Nephron (organoid): Measurements from ENCODE around the gene DLG1.

Experiments
- H3K27ac Mint-ChIP-seq, 3 experiments: 2 replicates each; pipeline ENCODE4 v1.8.0; 2020; ENCODE audit warnings: mixed read lengths in 3 of 3, mild to moderate bottlenecking in 2 of 3, moderate library complexity in 1 of 3
- H3K27me3 Mint-ChIP-seq: 2 replicates; pipeline ENCODE4 v1.8.0; 2021; ENCODE audit warnings: low read depth, mild to moderate bottlenecking, moderate library complexity, mixed read lengths
- H3K36me3 Mint-ChIP-seq: 2 replicates; pipeline ENCODE4 v1.8.0; 2020; ENCODE audit warnings: low read depth, mixed read lengths
- H3K4me1 Mint-ChIP-seq: 2 replicates; pipeline ENCODE4 v1.8.0; 2020; ENCODE audit warnings: mixed read lengths
- H3K4me3 Mint-ChIP-seq, 3 experiments: 2 replicates each; pipeline ENCODE4 v1.8.0; 2020; ENCODE audit warnings: mild to moderate bottlenecking in 3 of 3, mixed read lengths in 3 of 3, moderate library complexity in 2 of 3
- H3K9me3 Mint-ChIP-seq: 2 replicates; pipeline ENCODE4 v1.8.0; 2020; ENCODE audit warnings: mixed read lengths
- TF ChIP-seq, protein P1 (sequence below), 3 experiments: fragments of 200-600 bp; sonication (generic); IDR thresholded peaks; one replicate each; pipeline ENCODE4 v1.5.0; 2021; ENCODE audit warnings: antibody characterized with exemption in 3 of 3; ENCODE audit not compliant: unreplicated experiment in 3 of 3

DLG1 gene

DNA sequence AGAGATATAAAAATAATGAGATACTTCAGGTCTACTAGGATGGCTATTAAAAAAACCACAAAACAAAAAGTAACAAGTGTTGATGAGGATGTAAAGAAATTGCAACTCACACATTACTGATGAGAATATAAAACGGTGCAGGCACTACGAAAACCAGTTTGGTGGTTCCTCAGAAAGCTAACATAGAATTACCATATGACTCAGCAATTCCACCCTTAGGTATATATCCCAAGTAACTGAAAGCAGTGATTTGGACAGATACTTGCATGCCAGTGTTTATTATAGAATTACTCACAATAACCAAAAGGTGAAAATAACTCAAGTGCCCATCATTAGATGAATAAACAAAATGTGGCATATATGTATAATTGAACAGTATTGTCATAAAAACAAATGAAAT, 181.3 kb downstream of the DLG1 start:
- Mint-ChIP-seq H3K4me1 (no peaks in the 10 kb centered on the region), H3K9me3 (peaks cover 2% of the 10 kb centered on the region), H3K27me3 (no peaks in the 10 kb centered on the region), H3K4me3 (no peak overlapping the region), H3K27ac (no peak overlapping the region), H3K36me3 (peaks cover 62% of the 10 kb centered on the region)
- TF ChIP-seq, protein P1, sequence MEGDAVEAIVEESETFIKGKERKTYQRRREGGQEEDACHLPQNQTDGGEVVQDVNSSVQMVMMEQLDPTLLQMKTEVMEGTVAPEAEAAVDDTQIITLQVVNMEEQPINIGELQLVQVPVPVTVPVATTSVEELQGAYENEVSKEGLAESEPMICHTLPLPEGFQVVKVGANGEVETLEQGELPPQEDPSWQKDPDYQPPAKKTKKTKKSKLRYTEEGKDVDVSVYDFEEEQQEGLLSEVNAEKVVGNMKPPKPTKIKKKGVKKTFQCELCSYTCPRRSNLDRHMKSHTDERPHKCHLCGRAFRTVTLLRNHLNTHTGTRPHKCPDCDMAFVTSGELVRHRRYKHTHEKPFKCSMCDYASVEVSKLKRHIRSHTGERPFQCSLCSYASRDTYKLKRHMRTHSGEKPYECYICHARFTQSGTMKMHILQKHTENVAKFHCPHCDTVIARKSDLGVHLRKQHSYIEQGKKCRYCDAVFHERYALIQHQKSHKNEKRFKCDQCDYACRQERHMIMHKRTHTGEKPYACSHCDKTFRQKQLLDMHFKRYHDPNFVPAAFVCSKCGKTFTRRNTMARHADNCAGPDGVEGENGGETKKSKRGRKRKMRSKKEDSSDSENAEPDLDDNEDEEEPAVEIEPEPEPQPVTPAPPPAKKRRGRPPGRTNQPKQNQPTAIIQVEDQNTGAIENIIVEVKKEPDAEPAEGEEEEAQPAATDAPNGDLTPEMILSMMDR (IDR thresholded peaks at IDR 0.05; ENCODE audit: unreplicated experiment in 3 of 3): no peak

DNA sequence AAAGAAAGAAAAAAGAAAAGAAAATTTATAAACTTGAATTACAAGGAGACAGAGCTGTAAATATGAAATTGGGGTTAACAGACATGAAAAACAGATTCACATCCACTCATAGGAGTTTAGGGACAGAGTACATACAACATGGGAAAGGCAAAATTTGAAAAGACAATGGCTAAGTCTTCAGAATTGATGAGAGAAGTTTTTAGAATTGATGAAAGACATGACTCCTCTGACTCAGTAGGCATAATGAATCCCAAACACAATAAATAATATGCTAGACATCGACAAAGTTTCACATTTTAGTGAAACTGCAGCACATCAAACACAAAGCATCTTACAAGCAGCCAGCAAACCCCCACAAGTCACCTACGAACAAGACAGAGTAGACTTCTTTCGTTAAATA, 184.4 kb downstream of the DLG1 start:
- no peaks in the 10 kb centered on the region for H3K4me1 Mint-ChIP-seq
- TF ChIP-seq, protein P1 (IDR thresholded peaks at IDR 0.05; ENCODE audit: unreplicated experiment in 3 of 3): no peak
- no peak overlapping the region for H3K4me3 Mint-ChIP-seq
- H3K9me3 Mint-ChIP-seq: peaks cover 13% of the 10 kb centered on the region
- peaks cover 69% of the 10 kb centered on the region for H3K36me3 Mint-ChIP-seq
- H3K27ac Mint-ChIP-seq: no peak overlapping the region
- H3K27me3 Mint-ChIP-seq: no peaks in the 10 kb centered on the region

- Mint-ChIP-seq H3K27me3 (no peaks in the 10 kb centered on the region), H3K36me3 (peaks cover 82% of the 10 kb centered on the region), H3K4me3 (no peak overlapping the region), H3K4me1 (no peaks in the 10 kb centered on the region), H3K27ac (no peak overlapping the region), H3K9me3 (peaks cover 13% of the 10 kb centered on the region)
- TF ChIP-seq, protein P1 (IDR thresholded peaks at IDR 0.05; ENCODE audit: unreplicated experiment in 3 of 3): no peak
These were observed 186.7 kb downstream of the DLG1 start for GRCh38 chr3:197111685-197112084.

DNA sequence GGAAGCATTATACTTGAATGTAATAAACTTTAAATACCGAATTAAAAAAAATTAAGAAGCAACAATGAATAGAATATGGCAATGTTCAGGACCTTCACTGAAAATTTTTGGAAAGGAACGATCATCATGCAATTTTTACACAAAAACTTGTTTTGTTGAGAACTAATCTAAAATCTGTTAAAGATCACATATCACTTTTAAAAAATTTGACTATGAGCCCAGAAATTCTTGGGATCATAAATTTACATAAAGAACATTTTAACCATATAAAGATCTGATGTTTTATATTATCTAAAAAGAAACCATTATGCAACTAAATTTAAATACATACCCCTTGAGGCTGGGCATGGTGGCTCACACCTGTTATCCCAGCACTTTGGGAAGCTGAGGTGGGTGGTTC, 192.6 kb downstream of the DLG1 start:
- peaks cover 11% of the 10 kb centered on the region for H3K9me3 Mint-ChIP-seq

GRCh38 chr3:197104738-197105137, 193.7 kb downstream of the DLG1 start:
- TF ChIP-seq, protein P1 (IDR thresholded peaks at IDR 0.05; ENCODE audit: unreplicated experiment in 3 of 3): no peak
- Mint-ChIP-seq H3K27me3 (no peaks in the 10 kb centered on the region), H3K4me3 (no peak overlapping the region), H3K27ac (no peak overlapping the region), H3K4me1 (no peaks in the 10 kb centered on the region), H3K9me3 (peaks cover under 1% of the 10 kb centered on the region), H3K36me3 (peaks cover 67% of the 10 kb centered on the region)

More for the DNA sequence above, 192.6 kb downstream of the DLG1 start:
- Mint-ChIP-seq H3K27me3 (no peaks in the 10 kb centered on the region), H3K27ac (no peak overlapping the region), H3K36me3 (peaks cover 70% of the 10 kb centered on the region), H3K4me1 (no peaks in the 10 kb centered on the region), H3K4me3 (no peak overlapping the region)
- TF ChIP-seq, protein P1 (IDR thresholded peaks at IDR 0.05; ENCODE audit: unreplicated experiment in 3 of 3): no peak

GRCh38 chr3:197103766-197104165, 194.6 kb downstream of the DLG1 start:
- no peaks in the 10 kb centered on the region for H3K4me1 Mint-ChIP-seq
- no peaks in the 10 kb centered on the region for H3K9me3 Mint-ChIP-seq
- peaks cover 68% of the 10 kb centered on the region for H3K36me3 Mint-ChIP-seq
- TF ChIP-seq, protein P1 (IDR thresholded peaks at IDR 0.05; ENCODE audit: unreplicated experiment in 3 of 3): no peak
- no peak overlapping the region for H3K4me3 Mint-ChIP-seq
- no peaks in the 10 kb centered on the region for H3K27me3 Mint-ChIP-seq
- no peak overlapping the region for H3K27ac Mint-ChIP-seq
